Peyer's patch (tissue), 4 donors: ENCODE data around the gene TRERF1. TPM values are rescaled to one million over a fixed set of nuclear protein-coding genes. Genes with fewer than 3 reads are reported as not detected.
A peak's percentile ranks its signal among the peaks of the same experiment; 100 is the strongest.

Source experiments
- DNase-seq, 3 donors: peaks; one replicate each; pipeline ENCODE4 v3.0.0-alpha.2; 2017 to 2019
- H3K27ac ChIP-seq, 4 donors: fragments of 200-600 bp; sonication (generic); one replicate each; pipeline ENCODE4 v1.5.1; 2016 to 2019
- H3K27me3 ChIP-seq, 2 donors: fragments of 200-600 bp; sonication (generic); one replicate each; pipeline ENCODE4 v1.5.1; 2019
- H3K36me3 ChIP-seq, 3 donors: fragments of 200-600 bp; sonication (generic); one replicate each; pipeline ENCODE4 v1.5.1; 2016 to 2019
- H3K4me1 ChIP-seq, 4 donors: fragments of 200-600 bp; sonication (generic); one replicate each; pipeline ENCODE4 v1.5.1; 2016 to 2019
- H3K4me3 ChIP-seq, 4 donors: fragments of 200-600 bp; sonication (generic); 1 replicate in 3 of 4; 2 replicates in 1 of 4; pipeline ENCODE4 v1.5.1; 2016 to 2019; ENCODE audit warnings: mild to moderate bottlenecking in 1 of 4
- H3K9me3 ChIP-seq, 4 donors: fragments of 200-600 bp; sonication (generic); one replicate each; pipeline ENCODE4 v1.5.1; 2016 to 2019; ENCODE audit warnings: mild to moderate bottlenecking in 1 of 4
- POLR2A ChIP-seq, 2 donors: fragments of 450-650 bp; IDR thresholded peaks; one replicate each; pipeline ENCODE4 v1.5.1; 2017; ENCODE audit warnings: antibody characterized with exemption in 2 of 2, mild to moderate bottlenecking in 2 of 2, moderate library complexity in 2 of 2
- total RNA-seq, 4 donors: library from RNA; depleted of rRNA; stranded (reverse); fragments of >200 nt; gene quantifications; one replicate each; pipeline ENCODE4 v1.1.0, GENCODE V29; 2016
- TF ChIP-seq, protein P1 (sequence below), 6 experiments: fragments of 450-650 bp in 4 of 6; fragments of 200-600 bp in 2 of 6; sonication (generic) in 1 of 6; IDR thresholded peaks; one replicate each; pipeline ENCODE4 v1.5.1; 2017 to 2019; ENCODE audit warnings: antibody characterized with exemption in 6 of 6, mild to moderate bottlenecking in 3 of 6, moderate library complexity in 1 of 6

The TRERF1 gene
- total RNA-seq, 4 donors from 2014 or later: 4.6 to 28.1 (median 8.5) TPM

DNA sequence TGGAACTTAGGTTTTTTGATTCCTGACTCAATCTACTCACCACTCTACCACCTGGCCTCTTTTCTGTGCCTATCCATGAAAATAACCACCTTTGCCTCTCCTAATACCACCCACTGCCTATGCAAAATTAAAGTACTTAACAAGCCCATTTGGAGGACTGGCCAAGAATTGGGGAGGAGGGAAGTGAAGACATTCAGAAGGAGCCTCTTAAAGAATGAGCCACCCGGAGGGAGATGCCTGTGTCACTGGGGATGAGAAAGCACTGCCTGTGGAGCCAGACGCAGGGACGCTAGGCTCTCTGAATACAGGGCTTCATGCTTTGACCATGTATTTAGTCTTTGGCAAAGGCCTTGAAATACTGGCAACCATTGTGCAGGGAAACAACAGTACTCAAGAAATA, 194.1 kb downstream of the TRERF1 start:
- H3K4me3 ChIP-seq: no peak overlapping the region
- H3K36me3 ChIP-seq: peaks cover 0 to 25% (median 0%) of the 10 kb centered on the region in 3 donors
- H3K27ac ChIP-seq: no peak overlapping the region
- no peaks in the 10 kb centered on the region for H3K9me3 ChIP-seq
- H3K4me1 ChIP-seq: peaks cover 0 to 17% (median 0%) of the 10 kb centered on the region in 4 donors
- TF ChIP-seq, protein P1, sequence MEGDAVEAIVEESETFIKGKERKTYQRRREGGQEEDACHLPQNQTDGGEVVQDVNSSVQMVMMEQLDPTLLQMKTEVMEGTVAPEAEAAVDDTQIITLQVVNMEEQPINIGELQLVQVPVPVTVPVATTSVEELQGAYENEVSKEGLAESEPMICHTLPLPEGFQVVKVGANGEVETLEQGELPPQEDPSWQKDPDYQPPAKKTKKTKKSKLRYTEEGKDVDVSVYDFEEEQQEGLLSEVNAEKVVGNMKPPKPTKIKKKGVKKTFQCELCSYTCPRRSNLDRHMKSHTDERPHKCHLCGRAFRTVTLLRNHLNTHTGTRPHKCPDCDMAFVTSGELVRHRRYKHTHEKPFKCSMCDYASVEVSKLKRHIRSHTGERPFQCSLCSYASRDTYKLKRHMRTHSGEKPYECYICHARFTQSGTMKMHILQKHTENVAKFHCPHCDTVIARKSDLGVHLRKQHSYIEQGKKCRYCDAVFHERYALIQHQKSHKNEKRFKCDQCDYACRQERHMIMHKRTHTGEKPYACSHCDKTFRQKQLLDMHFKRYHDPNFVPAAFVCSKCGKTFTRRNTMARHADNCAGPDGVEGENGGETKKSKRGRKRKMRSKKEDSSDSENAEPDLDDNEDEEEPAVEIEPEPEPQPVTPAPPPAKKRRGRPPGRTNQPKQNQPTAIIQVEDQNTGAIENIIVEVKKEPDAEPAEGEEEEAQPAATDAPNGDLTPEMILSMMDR (IDR thresholded peaks at IDR 0.05): no peak
- TF ChIP-seq POLR2A (IDR thresholded peaks at IDR 0.05): no peak
- H3K27me3 ChIP-seq: no peaks in the 10 kb centered on the region
- DNase-seq: no peak

DNA sequence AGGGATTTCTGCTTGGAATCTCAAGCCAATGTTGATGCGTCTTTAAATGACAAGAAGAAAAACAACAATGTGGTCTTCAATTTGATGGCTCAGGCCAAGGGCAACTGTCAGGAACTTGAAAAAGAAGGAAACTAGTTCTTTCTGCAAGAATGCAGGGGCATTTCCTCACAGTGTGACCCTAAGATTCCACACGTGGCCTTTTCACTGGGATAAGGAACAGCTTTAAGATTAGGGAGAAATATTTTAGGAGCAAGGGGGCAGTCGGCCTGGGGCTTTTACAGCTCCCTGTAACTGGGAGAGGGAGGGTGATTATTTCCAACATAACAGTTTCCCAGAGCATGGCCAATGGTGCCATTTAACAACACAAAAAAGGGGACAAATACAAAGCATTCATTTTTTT, 194.7 kb downstream of the TRERF1 start:
- no peak for DNase-seq
- Histone ChIP-seq H3K27ac (no peak overlapping the region), H3K27me3 (no peaks in the 10 kb centered on the region), H3K9me3 (no peaks in the 10 kb centered on the region), H3K4me1 (peaks cover 0 to 22% (median 0%) of the 10 kb centered on the region in 4 donors), H3K4me3 (no peak overlapping the region), H3K36me3 (peaks cover 0 to 25% (median 0%) of the 10 kb centered on the region in 3 donors)
- TF ChIP-seq, protein P1 (IDR thresholded peaks at IDR 0.05): no peak
- no peak for TF ChIP-seq POLR2A (IDR thresholded peaks at IDR 0.05)

DNA sequence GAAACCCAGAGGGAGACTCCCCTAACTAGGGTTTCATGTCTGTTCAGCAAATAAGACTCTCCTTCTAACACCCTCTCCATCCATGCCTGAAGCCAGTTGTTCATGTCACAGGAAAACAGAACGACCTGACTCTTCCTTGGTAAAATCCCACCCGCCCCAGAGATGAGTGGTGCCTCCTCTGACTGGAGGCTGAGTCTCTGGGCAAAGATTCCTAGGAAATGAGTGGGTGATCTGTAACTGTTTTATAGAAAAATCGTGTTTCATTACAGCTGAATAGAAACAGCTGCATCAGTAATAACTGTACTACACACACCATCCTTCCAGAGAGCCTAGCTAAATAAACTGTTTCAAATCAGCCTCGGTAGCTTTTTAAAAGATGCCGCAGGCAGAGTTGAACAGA, 196.7 kb downstream of the TRERF1 start:
- H3K27me3 ChIP-seq: no peaks in the 10 kb centered on the region
- no peak for DNase-seq
- H3K27ac ChIP-seq: no peak overlapping the region
- H3K4me3 ChIP-seq: no peak overlapping the region
- H3K9me3 ChIP-seq: no peaks in the 10 kb centered on the region
- peaks cover 0 to 25% (median 0%) of the 10 kb centered on the region in 3 donors for H3K36me3 ChIP-seq
- H3K4me1 ChIP-seq: peaks cover 0 to 16% (median 0%) of the 10 kb centered on the region in 4 donors
- no peak for TF ChIP-seq POLR2A (IDR thresholded peaks at IDR 0.05)
- TF ChIP-seq, protein P1 (IDR thresholded peaks at IDR 0.05): no peak

DNA sequence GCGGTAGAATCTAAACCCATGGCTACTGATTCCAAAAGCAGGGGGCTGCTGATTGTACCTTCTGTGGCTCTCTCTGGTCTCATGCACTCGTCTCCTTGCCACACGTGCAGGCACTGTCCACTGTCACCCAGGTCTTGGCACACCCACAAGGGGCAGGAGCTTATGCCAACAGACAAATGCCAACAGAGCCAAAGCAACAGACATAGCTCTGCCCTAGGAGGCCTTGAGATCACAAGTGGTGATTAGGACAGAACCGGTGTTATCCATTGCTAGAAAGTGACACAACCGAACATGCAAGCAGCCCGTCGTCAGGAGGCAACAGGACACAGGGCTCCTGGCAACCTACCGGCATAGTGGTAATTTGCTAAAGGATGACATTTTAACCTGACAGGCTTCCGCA, 197.2 kb downstream of the TRERF1 start:
- Histone ChIP-seq H3K4me3 (no peak overlapping the region), H3K9me3 (no peaks in the 10 kb centered on the region), H3K27ac (no peak overlapping the region), H3K36me3 (peaks cover 0 to 25% (median 0%) of the 10 kb centered on the region in 3 donors), H3K4me1 (peaks cover 0 to 15% (median 0%) of the 10 kb centered on the region in 4 donors), H3K27me3 (no peaks in the 10 kb centered on the region)
- no peak for DNase-seq
- TF ChIP-seq, protein P1 (IDR thresholded peaks at IDR 0.05): no peak
- no peak for TF ChIP-seq POLR2A (IDR thresholded peaks at IDR 0.05)

DNA sequence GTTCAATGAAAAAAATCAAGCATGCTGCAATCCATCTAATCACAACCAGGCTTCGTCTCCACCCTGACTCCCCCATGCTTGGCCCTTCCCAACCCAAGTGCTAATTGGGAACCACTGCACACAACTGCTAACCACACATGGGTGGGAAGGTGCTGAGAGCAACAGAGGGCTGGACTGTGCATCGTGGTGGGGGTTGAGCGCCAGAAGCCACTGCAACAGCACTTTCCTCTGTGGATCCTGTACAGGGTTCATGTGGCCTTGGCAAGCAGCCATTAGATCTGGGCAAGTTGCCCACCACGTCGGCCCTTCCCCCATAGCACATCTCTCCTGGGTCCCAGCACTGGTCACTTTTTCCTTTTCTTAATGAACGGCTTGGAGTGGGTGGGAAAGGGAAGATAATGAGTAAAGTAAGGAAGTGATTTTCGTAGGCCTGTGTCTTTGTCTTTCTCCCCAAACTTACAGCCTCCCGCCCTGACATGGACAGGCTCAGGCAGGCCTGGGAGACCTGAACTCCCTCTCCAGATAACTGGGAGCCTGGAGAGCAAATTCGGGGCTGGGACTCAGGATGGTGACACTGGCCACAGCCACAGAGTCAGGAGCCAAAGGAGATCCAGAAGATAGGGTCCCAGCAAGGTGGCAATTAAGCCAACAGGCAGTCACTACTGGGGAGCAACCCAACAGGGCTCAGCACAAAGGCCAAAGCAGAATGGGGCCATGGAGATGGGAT, 199.7 kb downstream of the TRERF1 start:
- H3K27ac ChIP-seq: peak overlapping the region in 3 of 4 donors; percentile 26 to 66 (median 31)
- peaks cover 0 to 15% (median 0%) of the 10 kb centered on the region in 4 donors for H3K4me1 ChIP-seq
- peaks cover 0 to 25% (median 0%) of the 10 kb centered on the region in 3 donors for H3K36me3 ChIP-seq
- DNase-seq: peak in 2 of 3 donors; percentile 66 to 76
- no peaks in the 10 kb centered on the region for H3K27me3 ChIP-seq
- H3K4me3 ChIP-seq: no peak overlapping the region
- TF ChIP-seq, protein P1 (IDR thresholded peaks at IDR 0.05): no peak
- TF ChIP-seq POLR2A (IDR thresholded peaks at IDR 0.05): no peak
- H3K9me3 ChIP-seq: no peaks in the 10 kb centered on the region
